Measurements from ENCODE around the gene CAB39L.

DNA sequence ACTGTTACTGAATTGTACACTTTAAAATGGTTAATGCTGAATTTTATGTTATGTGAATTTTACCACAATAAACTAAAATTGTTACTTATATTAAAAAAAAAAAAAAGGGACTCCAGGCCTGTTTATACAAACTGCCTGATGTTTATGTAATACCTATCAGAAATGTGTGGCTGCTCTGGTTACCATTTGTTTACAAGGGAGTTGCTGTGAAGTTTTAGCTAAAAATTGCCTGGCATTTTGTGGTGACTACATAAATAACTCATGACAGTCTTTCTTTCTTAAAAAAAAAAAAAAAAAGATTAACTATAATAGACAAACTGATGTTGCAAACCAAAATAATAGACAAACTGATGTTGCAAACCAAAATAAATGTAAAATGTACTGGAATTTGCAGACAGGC, 124.3 kb downstream of the CAB39L start:
- TF ChIP-seq EP300 (conservative IDR thresholded peaks at IDR 0.05; ENCODE audit: poor library complexity, severe bottlenecking) (no peak), POLR2AphosphoS5 (IDR thresholded peaks at IDR 0.05) (no peak)
- TF ChIP-seq, protein P1, sequence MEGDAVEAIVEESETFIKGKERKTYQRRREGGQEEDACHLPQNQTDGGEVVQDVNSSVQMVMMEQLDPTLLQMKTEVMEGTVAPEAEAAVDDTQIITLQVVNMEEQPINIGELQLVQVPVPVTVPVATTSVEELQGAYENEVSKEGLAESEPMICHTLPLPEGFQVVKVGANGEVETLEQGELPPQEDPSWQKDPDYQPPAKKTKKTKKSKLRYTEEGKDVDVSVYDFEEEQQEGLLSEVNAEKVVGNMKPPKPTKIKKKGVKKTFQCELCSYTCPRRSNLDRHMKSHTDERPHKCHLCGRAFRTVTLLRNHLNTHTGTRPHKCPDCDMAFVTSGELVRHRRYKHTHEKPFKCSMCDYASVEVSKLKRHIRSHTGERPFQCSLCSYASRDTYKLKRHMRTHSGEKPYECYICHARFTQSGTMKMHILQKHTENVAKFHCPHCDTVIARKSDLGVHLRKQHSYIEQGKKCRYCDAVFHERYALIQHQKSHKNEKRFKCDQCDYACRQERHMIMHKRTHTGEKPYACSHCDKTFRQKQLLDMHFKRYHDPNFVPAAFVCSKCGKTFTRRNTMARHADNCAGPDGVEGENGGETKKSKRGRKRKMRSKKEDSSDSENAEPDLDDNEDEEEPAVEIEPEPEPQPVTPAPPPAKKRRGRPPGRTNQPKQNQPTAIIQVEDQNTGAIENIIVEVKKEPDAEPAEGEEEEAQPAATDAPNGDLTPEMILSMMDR (IDR thresholded peaks at IDR 0.05; ENCODE audit: poor library complexity, severe bottlenecking) = no peak
